GM12891 (cell line): ENCODE measurements around the gene GEN1.

ENCODE experiments used
- PAX5 ChIP-seq: IDR thresholded peaks from 2 replicates; pipeline ENCODE4 v1.6.1; 2011; ENCODE audit warnings: low read length, moderate library complexity, mild to moderate bottlenecking; ENCODE audit not compliant: insufficient read depth, severe bottlenecking
- POLR2A ChIP-seq: IDR thresholded peaks from 2 replicates; pipeline ENCODE4 v1.6.1; 2011; ENCODE audit warnings: low read depth, low read length, control low read depth
- POLR2AphosphoS5 ChIP-seq: IDR thresholded peaks from 2 replicates; pipeline ENCODE4 v1.6.1; 2011; ENCODE audit warnings: low read depth, low read length, control low read depth
- SPI1 ChIP-seq: IDR thresholded peaks from 2 replicates; pipeline ENCODE4 v1.6.1; 2011; ENCODE audit warnings: low read depth, low read length, control low read depth
- TAF1 ChIP-seq: IDR thresholded peaks from 2 replicates; pipeline ENCODE4 v1.6.1; 2011; ENCODE audit warnings: low read depth, low read length, control low read depth

GRCh38 chr2:17803497-17803896, 49.6 kb downstream of the GEN1 start:
- TF ChIP-seq POLR2A = no peak
- no peak for TF ChIP-seq POLR2AphosphoS5
- no peak for TF ChIP-seq TAF1
- TF ChIP-seq SPI1 = peak; percentile 81
- no peak for TF ChIP-seq PAX5
